GM21786 (cell line): ENCODE measurements around the gene ELOF1.

ENCODE experiments used
- ATAC-seq: cut with Tn5 transposase; IDR thresholded peaks from one replicate; pipeline ENCODE4 v1.9.1; 2021; ENCODE audit not compliant: unreplicated experiment

The ELOF1 gene

DNA sequence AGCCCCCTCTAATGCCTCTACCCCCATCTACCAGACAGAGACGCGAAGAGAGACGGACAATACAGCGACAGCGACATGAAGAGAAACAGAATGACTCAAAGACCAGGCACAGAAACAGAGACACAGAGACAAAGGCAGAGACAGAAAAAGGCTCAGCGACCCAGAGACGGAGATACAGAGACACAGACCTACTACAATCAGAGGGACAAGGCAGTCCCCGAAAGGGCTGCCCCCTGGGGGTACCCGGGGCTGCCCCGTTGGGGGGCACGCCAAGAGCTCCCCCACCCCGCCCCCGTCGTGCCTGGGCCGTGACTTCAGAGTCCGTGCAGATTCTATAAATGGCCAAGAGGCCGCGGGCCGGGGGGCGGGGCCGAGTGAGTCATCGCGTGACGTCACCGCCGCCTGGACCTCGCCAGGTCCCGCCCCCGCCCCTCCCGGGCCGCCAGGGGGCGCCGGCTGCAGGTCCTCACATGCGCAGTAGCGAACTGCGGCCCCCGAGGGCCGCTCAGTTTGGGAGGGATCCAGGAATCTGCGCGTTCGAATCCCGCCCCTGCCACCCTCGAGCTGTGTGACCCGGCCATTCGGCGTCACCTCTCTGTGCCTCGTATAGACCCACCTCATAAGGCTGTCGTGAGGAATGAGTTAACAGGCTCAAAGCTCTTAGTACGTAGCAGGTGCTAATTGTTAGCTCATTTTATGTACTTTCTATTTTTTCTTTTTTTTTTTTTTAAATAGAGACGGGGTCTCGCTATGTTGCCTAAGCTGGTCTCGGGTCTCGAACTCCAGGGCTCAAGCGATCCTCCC lies 23.0 kb downstream of the ELOF1 start:
- ATAC-seq: no peak

DNA sequence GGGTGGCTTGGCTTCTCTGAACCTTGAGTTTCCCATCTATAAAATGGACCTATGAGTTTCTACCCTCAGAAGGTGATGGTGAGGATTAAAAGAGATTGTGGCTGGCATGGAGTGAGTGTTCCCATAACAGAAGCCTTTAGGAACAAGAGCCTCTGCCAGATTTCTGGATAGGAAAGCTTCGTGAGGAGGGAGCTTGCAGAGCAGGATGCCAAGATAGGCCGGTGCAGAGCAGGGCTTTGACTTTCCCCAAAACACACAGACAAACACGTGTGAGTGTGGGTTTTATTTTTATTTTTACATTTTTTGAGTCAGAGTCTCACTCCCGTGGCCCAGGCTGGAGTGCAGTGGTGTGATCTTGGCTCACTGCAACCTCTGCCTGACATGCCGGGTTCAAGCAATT lies 24.1 kb downstream of the ELOF1 start:
- no peak for ATAC-seq

DNA sequence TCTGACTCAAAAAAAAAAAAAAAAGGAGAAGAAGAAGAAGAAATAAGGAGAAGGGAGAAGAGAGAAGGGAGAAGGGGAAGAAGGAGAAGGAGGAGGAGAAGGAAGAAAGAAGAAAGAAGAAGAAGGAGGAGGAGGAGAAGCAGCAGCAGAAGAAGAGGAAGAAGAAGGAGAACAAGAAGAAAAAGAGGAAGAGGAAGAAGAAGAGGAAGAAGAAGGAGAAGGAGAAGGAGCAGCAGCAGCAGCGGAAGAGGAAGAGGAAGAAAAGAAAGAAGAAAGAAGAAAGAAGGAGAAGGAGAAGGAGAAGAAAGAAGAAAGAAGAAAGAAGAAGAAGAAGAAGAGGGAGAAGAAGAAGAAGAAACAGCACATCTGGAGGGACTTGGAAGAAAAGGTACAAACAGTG lies 24.5 kb downstream of the ELOF1 start:
- no peak for ATAC-seq

DNA sequence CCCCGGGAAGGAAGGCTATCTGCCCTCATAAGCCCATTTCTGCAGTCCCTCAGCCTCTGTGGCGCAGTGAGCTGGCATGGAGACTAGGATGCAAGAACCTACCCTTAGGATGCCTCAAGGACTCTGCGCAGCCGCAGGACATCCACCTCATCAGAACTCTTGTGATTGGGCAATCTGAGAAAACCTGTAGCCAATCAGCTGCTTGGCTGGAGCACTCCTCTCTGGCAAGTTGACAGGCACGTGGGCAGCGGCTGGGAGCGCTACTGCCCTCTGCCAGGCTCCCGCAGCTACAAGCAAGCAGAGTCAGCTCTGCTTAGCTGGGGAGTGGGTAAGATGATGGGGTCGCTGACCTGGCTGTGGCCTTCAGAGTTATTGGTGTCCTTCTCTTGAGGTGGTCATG lies 28.6 kb downstream of the ELOF1 start:
- no peak for ATAC-seq

DNA sequence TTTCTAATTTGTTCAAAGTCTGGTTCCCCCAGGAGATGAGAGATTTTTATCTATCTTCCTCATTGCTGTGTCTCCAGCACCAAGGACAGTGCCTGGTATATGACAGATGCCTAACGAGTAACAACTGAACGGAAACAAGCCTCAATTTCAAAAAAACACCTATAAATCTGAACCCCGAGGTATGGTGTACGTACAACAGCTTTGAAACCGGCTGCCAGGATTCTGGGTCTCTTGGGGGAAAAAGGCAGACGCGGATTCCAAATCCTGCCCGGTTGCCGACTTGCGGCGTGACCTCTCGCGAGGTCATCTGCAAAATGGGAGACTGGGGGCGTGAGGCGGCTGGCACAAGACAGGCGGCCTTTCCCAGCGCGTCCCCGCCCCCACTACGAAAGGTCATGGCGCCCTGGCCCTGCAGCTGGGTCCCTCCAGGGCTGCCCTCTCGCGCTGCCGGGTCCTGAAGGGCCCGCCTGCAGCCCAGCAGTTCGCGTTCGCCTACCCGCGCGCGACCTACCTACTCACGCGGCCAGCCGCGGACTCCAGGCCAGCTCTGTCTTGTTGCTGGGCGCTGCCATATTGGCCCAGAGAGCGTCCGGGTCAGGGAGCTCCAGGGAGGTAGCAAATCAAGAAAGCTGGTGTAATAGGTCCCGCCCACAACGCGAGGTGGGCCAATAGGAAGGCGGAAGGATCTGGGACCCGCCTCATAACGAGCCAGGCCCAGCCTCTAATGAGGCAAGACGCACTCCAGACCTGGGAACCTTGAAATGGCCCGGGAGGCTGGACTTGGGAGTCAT lies 30.3 kb downstream of the ELOF1 start, which contains the start of gene ECSIT:
ECSIT (minus strand) TSS at position 584 of the 791 bp plus-strand sequence. CDS start 9,964 bp downstream, outside the sequence.
- peak; percentile 96 for ATAC-seq

DNA sequence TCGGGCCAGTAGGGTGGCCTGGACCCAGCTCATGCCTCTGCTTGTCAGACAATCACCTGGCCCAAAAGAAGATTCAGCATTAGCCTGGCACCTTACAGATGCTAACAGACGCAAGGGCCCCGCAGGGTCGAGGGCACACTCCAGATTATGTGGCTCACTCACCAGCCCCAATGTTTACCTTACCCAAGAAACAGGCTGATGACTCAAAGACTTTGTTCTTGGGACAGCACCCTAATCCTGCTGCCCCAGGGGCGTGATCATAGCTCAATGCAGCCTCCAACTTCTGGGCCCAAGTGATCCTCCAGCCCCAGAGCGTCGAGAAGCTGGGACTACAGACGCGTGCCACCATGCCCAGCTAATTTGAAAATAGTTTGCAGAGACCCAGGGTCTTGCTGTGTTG lies 39.9 kb downstream of the ELOF1 start:
- ATAC-seq: no peak

DNA sequence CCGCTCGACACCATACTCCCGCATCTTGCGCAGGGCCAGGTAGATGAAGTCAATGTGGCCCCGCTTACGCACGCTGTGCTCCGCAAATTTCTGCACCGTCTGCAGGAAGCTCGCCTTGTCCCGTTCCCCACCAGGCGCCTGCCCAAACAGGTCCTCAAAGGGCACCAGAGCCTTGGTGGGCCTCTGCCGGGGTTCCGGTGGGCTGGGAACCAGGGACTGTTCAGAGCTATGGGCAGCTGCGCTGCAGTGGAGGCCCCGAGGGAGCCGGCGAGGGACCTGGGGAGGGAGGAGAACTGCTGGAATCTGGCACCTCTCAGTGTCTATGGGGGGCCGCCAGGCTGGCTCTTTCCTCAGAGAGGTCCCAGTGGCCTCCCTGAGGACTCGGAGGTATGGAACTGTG lies 45.1 kb downstream of the ELOF1 start:
- no peak for ATAC-seq

DNA sequence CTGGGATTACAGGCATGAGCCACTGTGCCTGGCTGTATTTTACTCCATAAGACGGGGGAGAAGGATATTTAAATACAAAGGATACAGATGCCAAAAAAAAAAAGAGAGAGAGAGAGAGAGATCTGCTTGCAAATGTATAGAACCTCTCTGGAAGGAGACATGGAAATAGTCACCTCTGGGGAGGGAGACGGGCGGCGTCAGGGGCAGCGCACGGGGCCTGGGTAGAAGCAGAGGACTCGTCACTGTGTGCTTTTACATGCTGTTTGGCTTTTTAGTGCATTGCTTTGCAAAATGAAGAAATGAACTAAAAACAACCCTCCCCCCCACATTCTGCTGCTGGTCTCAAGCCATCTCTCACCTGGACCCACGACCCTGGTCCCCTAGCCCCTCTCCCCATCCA lies 48.6 kb downstream of the ELOF1 start:
- no peak for ATAC-seq

DNA sequence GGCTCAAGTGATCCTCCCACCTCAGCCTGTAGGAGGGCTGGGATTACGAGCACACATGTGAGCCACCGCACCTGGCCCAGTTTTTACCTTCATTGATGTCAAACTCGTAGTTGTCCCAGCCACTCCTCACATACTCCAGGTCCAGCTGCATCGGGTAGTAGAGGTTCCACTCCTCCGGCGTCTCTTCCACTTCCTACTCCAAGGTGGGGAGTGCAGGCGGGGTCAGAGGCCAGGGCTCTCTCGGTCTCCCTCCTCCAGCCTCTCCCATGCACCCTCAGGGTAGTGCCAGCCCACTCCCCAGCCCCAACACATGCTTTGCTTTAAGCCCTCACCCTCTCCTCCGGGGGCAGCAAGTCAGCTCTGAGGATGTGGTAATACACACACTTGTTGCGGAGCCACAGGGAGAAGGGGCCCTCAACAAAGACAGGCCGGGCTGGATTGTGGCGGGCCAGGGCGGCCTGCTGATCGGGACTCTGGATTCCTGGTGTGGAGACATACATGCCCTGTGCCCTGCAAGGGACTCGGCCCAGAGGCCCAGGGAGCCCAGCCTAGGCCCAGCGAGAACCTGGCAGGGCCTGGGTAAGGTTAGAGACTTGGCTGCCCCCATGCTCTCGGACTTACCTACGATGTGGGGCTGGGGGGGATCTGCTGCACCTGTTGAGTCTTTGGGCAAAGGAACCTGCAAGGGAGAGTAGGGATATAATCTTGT lies 51.5 kb downstream of the ELOF1 start:
- ATAC-seq: no peak

DNA sequence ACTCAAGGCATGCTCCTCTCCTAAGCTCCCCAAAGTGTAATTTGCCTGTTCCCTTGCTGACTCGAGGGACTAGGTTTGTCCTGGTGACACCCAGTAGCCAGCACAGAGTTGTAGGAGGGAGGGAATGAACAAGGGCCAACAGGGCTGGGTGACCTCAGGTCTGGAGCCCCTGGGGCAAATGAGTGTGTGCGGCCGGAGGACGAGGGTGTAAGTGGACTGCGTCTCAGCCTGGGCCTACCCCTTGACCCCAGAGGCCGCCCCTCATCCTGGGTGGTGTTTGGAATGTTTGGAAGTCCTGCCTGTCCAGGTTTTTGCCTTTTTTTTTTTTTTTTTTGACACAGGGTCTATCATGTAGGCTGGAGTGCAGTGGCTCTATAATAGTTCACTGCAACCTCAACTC lies 52.1 kb downstream of the ELOF1 start:
- no peak for ATAC-seq

DNA sequence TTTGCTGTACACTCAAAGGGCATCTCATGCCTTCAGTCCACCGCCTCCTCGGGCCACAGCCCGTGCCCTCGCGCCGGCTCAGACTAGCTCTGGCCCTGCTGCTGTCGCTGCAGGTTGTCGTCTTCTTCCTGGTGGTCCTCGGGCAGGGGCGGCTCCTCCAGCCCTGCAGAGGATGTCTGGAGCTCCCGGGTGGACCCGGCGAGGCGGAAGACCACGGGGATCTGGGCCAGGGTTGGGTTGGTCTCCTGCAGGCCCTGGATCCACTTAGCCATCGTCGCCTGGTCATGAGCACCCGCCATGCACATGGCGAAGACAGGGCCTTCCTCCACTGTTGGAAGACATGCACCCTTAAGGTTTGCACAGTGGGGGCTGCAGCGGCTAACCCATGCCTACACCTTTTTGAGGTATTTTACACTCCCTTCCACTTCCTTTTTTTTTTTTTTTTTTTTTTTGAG lies 52.9 kb downstream of the ELOF1 start:
- ATAC-seq: peak; percentile 18

DNA sequence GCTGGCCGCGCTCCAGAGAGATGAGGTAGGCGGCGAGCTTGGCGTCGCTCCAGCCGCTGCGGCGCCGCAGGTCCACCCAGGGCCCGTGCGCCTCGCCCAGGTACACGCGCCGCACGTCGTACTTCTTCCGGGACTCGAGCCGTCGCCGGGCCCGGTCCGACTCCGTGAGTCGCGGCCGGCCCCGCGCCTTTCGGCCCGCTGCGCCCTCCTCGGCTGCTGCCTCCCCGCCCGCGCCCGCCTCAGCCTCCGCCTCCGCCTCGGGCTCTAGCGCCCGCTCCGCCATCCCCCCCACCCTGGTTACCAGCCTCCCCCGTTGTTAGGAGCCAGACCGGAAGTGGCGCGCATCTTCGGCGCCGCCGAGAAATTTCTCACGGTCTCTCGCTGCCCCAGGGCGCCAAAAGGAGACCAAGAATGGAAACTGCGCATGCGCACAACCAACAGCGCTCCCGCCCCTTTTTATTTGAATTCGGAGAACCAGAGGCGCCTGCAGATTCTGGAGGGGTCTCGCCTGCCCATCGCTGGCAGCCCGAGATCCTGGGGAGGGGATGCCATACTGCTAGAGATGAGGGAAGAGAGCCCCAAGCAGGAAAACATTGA lies 53.4 kb downstream of the ELOF1 start, which contains the start of gene ZNF653:
ZNF653 (minus strand) TSS at position 336 of the 597 bp plus-strand sequence; CDS start at position 283, 53 bp downstream.
- ATAC-seq: peak; percentile 47

DNA sequence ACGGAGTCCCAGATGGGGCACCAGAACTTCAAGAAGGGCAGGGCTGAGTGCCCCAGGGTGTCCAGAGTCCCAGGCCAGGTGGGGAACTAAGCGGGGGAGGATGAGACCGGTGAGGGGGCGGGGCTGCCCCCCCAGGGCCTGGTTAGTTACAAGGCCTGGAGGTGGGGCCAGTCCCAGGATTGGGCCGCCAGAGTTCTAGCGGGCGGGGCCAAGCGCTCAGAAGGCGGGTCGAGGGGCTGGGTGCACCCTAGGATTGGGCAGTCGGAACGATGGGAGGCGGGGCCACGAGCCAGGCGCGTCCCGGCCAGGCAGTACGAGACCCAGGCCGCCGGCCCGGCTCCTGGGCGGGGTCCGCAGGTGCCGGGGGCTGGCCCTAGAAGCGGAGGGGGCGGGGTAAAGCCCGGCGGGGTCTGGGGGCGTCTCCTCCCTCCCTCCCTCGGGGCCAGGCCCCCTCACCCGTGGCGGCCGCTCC lies 54.0 kb downstream of the ELOF1 start:
- peak; percentile 88 for ATAC-seq

DNA sequence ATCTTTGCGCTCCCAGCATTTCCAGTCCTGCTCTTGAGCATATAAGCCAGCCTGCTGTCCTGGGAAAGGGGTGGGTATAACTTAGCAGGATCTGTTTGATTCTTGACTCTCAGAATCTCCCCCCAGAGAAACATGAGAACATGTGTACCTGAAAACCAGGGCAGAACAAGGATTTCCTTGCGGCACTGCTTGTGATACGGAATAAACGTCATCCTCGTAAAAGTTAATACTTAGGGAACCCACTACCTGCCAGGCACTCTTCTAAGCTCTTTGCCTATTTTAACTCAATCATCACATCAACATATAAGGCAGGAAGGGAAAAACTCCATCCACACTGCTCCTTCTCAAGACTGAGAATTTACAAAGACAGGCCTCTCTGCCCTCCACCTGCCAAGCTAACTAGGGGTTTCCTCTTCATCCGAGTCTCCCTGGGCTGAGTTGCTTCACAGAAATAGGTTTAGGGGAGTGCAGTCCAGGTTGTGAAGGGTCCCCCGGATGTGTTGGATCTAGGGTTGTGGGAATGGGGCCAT lies 54.5 kb downstream of the ELOF1 start:
- no peak for ATAC-seq
